HepG2 (cell line): ENCODE measurements around the gene C14orf93. TPM values are rescaled to one million over a fixed set of nuclear protein-coding genes. Genes with fewer than 3 reads are reported as not detected.

Source experiments
- ARHGAP35 ChIP-seq: sonication (generic); formaldehyde crosslinking; IDR thresholded peaks from 2 replicates; pipeline ENCODE4 v1.9.0; 2022; ENCODE audit warnings: mild to moderate bottlenecking, inconsistent platforms, moderate library complexity, missing genetic modification reagents, borderline replicate concordance
- BATF2 ChIP-seq: sonication (generic); formaldehyde crosslinking; IDR thresholded peaks from 2 replicates; pipeline ENCODE4 v1.8.0; 2022; ENCODE audit warnings: mild to moderate bottlenecking, missing genetic modification reagents, moderate library complexity
- CBX5 ChIP-seq: sonication (generic); formaldehyde crosslinking; IDR thresholded peaks from 2 replicates; pipeline ENCODE4 v1.4.0; 2020; ENCODE audit warnings: missing genetic modification reagents, borderline replicate concordance
- CCDC6 ChIP-seq: sonication (generic); formaldehyde crosslinking; IDR thresholded peaks from 2 replicates; pipeline ENCODE4 v1.8.1; 2022; ENCODE audit warnings: mild to moderate bottlenecking, missing genetic modification reagents, moderate library complexity
- EZH2 ChIP-seq: conservative IDR thresholded peaks from 2 replicates; pipeline ENCODE4 v1.6.1; 2012; ENCODE audit warnings: mild to moderate bottlenecking, low read depth, low read length, moderate library complexity
- HIVEP1 ChIP-seq: sonication (generic); formaldehyde crosslinking; IDR thresholded peaks from 2 replicates; pipeline ENCODE4 v1.4.0; 2020; ENCODE audit warnings: mild to moderate bottlenecking, missing genetic modification reagents
- HNF1B ChIP-seq: sonication (generic); formaldehyde crosslinking; IDR thresholded peaks from 2 replicates; pipeline ENCODE4 v1.5.1; 2020; ENCODE audit warnings: mild to moderate bottlenecking, moderate library complexity, missing genetic modification reagents
- HNRNPLL ChIP-seq: fragments of 200-400 bp; formaldehyde crosslinking; IDR thresholded peaks from 2 replicates; pipeline ENCODE4 v1.6.1; 2017; ENCODE audit warnings: mild to moderate bottlenecking, low read depth, low read length; ENCODE audit not compliant: poor library complexity, severe bottlenecking
- MEIS2 ChIP-seq: sonication (generic); formaldehyde crosslinking; IDR thresholded peaks from 2 replicates; pipeline ENCODE4 v1.9.0; 2021; ENCODE audit warnings: mild to moderate bottlenecking, missing genetic modification reagents
- NCOR1 ChIP-seq: fragments of 200-600 bp; sonication (generic); IDR thresholded peaks from 2 replicates; pipeline ENCODE4 v1.7.0; 2017; ENCODE audit warnings: antibody characterized with exemption, low read length, borderline replicate concordance
- PCBP1 ChIP-seq: fragments of 200-400 bp; formaldehyde crosslinking; IDR thresholded peaks from 2 replicates; pipeline ENCODE4 v1.6.1; 2017; ENCODE audit warnings: mild to moderate bottlenecking, low read depth, low read length, borderline replicate concordance
- POLR2A ChIP-seq, 2 experiments: IDR thresholded peaks; 2 replicates each; pipeline ENCODE4 v1.6.1; 2011; ENCODE audit warnings: low read depth in 2 of 2, low read length in 2 of 2, mild to moderate bottlenecking in 1 of 2, moderate library complexity in 1 of 2; ENCODE audit not compliant: insufficient read depth in 1 of 2
- RFX3 ChIP-seq: IDR thresholded peaks from 2 replicates; pipeline ENCODE4 v1.6.1; 2016; ENCODE audit warnings: missing biosample characterization, missing genetic modification reagents
- RORA ChIP-seq: sonication (generic); formaldehyde crosslinking; IDR thresholded peaks from 2 replicates; pipeline ENCODE4 v1.5.0; 2020; ENCODE audit warnings: mild to moderate bottlenecking, missing genetic modification reagents, moderate library complexity
- SIN3B ChIP-seq: fragments of 150-350 bp; IDR thresholded peaks from 2 replicates; pipeline ENCODE4 v1.6.1; 2014; ENCODE audit warnings: low read length
- SMAD3 ChIP-seq: sonication (generic); formaldehyde crosslinking; IDR thresholded peaks from 2 replicates; pipeline ENCODE4 v1.4.0; 2020; ENCODE audit warnings: missing genetic modification reagents
- TEF ChIP-seq: sonication (generic); formaldehyde crosslinking; IDR thresholded peaks from 2 replicates; pipeline ENCODE4 v1.5.0; 2020; ENCODE audit warnings: missing genetic modification reagents
- ZBTB20 ChIP-seq: sonication (generic); formaldehyde crosslinking; IDR thresholded peaks from 2 replicates; pipeline ENCODE4 v1.8.1; 2023; ENCODE audit warnings: missing genetic modification reagents, low read depth, mild to moderate bottlenecking, borderline replicate concordance
- ZNF12 ChIP-seq: sonication (generic); formaldehyde crosslinking; IDR thresholded peaks from 2 replicates; pipeline ENCODE4 v1.5.0; 2020; ENCODE audit warnings: missing genetic modification reagents
- ZNF136 ChIP-seq: sonication (generic); formaldehyde crosslinking; IDR thresholded peaks from 2 replicates; pipeline ENCODE4 v1.8.1; 2022; ENCODE audit warnings: low read depth, mild to moderate bottlenecking, moderate library complexity, missing genetic modification reagents
- ZNF768 ChIP-seq: sonication (generic); formaldehyde crosslinking; IDR thresholded peaks from 2 replicates; pipeline ENCODE4 v1.4.0; 2020; ENCODE audit warnings: missing genetic modification reagents
- ZNF792 ChIP-seq: IDR thresholded peaks from 2 replicates; pipeline ENCODE4 v1.6.1; 2016
- ZSCAN20 ChIP-seq: sonication (generic); formaldehyde crosslinking; IDR thresholded peaks from 2 replicates; pipeline ENCODE4 v1.4.0; 2020; ENCODE audit warnings: missing genetic modification reagents, mild to moderate bottlenecking, borderline replicate concordance
- polyA plus RNA-seq, 8 experiments: library from polyadenylated mRNA; depleted of rRNA in 3 of 8; stranded (reverse) in 7 of 8; unstranded in 1 of 8; fragments of >200 nt; fragmentation: Illumina TruSeq in 4 of 8; extraction: Trizol in 4 of 8; gene quantifications; 2 replicates each; pipeline versions ENCODE4 v1.2.1 to v1.2.3, GENCODE V29; 2011 to 2016; ENCODE audit warnings: low read depth in 4 of 8, missing spikeins in 1 of 8, mixed read lengths in 1 of 8; ENCODE audit not compliant: insufficient read depth in 1 of 8
- total RNA-seq, 5 experiments: library from RNA; depleted of rRNA; stranded (reverse); fragments of >200 nt; fragmentation: Illumina TruSeq; extraction: Trizol; gene quantifications; 2 replicates each; pipeline ENCODE4 v1.2.3, GENCODE V29; 2016; ENCODE audit warnings: low read depth in 1 of 5
- TF ChIP-seq, protein P1 (sequence below): IDR thresholded peaks from 2 replicates; pipeline ENCODE4 v1.6.1; 2018; ENCODE audit warnings: missing genetic modification reagents
- TF ChIP-seq, protein P2 (sequence below): sonication (generic); formaldehyde crosslinking; IDR thresholded peaks from 2 replicates; pipeline ENCODE4 v1.4.0; 2020; ENCODE audit warnings: mild to moderate bottlenecking, missing genetic modification reagents

C14orf93 gene
- total and polyA plus RNA-seq, 2 of the 13 experiments (the other 11 are each of a cell fraction or from before 2014, with no cell fraction given), result 11.4 to 22.5 TPM

GRCh38 chr14:22982477-22983245 lies 27.3 kb downstream of the C14orf93 start, which contains the start of gene AJUBA (continued):
- TF ChIP-seq HNF1B (CRISPR knock-in tag) (no peak), TEF (CRISPR knock-in tag) (no peak), RORA (no peak), SMAD3 (CRISPR knock-in tag) (peak; percentile 66), PCBP1 (peak; percentile 100), SIN3B (peak; percentile 82), RFX3 (CRISPR knock-in tag) (peak; percentile 52; the same call in 1 of the 2 replicates), NCOR1 (peak; percentile 82), HNRNPLL (peak; percentile 96), POLR2A (IDR thresholded peaks at IDR 0.05; ENCODE audit: insufficient read depth in 1 of 2, low read depth in 2 of 2, low read length in 2 of 2) (peak in 1 of 2 experiments; percentile 59; a peak in 1 of 4 replicates), CBX5 (CRISPR knock-in tag) (peak; percentile 93), BATF2 (CRISPR knock-in tag) (no peak), ZNF12 (CRISPR knock-in tag) (peak; percentile 81), ZBTB20 (CRISPR knock-in tag) (peak; percentile 97), MEIS2 (CRISPR knock-in tag) (no peak), ZNF136 (CRISPR knock-in tag) (peak; percentile 99), HIVEP1 (CRISPR knock-in tag) (no peak), ARHGAP35 (CRISPR knock-in tag) (peak; percentile 89), ZNF792 (CRISPR knock-in tag) (peak; percentile 98), EZH2 (no peak), ZNF768 (CRISPR knock-in tag) (peak; percentile 90), CCDC6 (CRISPR knock-in tag) (no peak), ZSCAN20 (CRISPR knock-in tag) (no peak)
- TF ChIP-seq, protein P1, sequence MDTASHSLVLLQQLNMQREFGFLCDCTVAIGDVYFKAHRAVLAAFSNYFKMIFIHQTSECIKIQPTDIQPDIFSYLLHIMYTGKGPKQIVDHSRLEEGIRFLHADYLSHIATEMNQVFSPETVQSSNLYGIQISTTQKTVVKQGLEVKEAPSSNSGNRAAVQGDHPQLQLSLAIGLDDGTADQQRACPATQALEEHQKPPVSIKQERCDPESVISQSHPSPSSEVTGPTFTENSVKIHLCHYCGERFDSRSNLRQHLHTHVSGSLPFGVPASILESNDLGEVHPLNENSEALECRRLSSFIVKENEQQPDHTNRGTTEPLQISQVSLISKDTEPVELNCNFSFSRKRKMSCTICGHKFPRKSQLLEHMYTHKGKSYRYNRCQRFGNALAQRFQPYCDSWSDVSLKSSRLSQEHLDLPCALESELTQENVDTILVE, result peak; percentile 91; the same call in 1 of the 2 replicates
- TF ChIP-seq, protein P2, sequence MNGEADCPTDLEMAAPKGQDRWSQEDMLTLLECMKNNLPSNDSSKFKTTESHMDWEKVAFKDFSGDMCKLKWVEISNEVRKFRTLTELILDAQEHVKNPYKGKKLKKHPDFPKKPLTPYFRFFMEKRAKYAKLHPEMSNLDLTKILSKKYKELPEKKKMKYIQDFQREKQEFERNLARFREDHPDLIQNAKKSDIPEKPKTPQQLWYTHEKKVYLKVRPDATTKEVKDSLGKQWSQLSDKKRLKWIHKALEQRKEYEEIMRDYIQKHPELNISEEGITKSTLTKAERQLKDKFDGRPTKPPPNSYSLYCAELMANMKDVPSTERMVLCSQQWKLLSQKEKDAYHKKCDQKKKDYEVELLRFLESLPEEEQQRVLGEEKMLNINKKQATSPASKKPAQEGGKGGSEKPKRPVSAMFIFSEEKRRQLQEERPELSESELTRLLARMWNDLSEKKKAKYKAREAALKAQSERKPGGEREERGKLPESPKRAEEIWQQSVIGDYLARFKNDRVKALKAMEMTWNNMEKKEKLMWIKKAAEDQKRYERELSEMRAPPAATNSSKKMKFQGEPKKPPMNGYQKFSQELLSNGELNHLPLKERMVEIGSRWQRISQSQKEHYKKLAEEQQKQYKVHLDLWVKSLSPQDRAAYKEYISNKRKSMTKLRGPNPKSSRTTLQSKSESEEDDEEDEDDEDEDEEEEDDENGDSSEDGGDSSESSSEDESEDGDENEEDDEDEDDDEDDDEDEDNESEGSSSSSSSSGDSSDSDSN, result peak; percentile 99
